ENCODE results near the gene STK32B.

Gene STK32B

DNA sequence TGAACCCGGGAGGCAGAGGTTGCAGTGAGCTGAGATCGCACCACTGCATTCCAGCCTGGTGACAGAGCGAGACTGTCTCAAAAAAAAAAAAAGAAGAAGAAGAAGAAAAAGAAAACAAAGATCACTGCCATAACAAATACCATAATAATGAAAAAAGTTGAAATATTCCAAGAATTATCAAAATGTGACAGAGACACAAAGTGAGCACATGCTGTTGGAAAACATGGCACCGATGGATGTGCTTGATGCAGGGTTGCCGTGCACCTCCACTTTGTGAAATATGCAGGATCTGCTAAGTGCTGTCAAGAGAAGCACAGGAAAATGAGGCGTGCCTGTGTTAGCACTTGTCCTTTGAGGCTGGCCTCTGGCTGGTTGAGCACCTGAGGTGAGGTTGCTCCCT is 133.3 kb downstream of the STK32B start:
- Histone ChIP-seq H3K9me3 (ENCODE audit: control insufficient read depth, low read length) (no peaks in the 10 kb centered on the region), H3K4me3 (ENCODE audit: low read length) (no peak overlapping the region), H3K27me3 (ENCODE audit: control insufficient read depth, insufficient read depth, low read length) (no peaks in the 10 kb centered on the region), H3K4me1 (ENCODE audit: control insufficient read depth, insufficient read depth, low read length) (no peaks in the 10 kb centered on the region), H3K9ac (ENCODE audit: low read length) (no peak overlapping the region), H3K36me3 (ENCODE audit: control insufficient read depth, insufficient read depth, low read length) (no peaks in the 10 kb centered on the region)

GRCh38 chr4:5185551-5185950 is 134.3 kb downstream of the STK32B start:
- no peaks in the 10 kb centered on the region for H3K36me3 ChIP-seq (ENCODE audit: control insufficient read depth, insufficient read depth, low read length)
- no peaks in the 10 kb centered on the region for H3K27me3 ChIP-seq (ENCODE audit: control insufficient read depth, insufficient read depth, low read length)
- H3K4me3 ChIP-seq (ENCODE audit: low read length), result no peak overlapping the region
- H3K4me1 ChIP-seq (ENCODE audit: control insufficient read depth, insufficient read depth, low read length), result no peaks in the 10 kb centered on the region
- H3K9ac ChIP-seq (ENCODE audit: low read length), result no peak overlapping the region
- no peaks in the 10 kb centered on the region for H3K9me3 ChIP-seq (ENCODE audit: control insufficient read depth, low read length)

DNA sequence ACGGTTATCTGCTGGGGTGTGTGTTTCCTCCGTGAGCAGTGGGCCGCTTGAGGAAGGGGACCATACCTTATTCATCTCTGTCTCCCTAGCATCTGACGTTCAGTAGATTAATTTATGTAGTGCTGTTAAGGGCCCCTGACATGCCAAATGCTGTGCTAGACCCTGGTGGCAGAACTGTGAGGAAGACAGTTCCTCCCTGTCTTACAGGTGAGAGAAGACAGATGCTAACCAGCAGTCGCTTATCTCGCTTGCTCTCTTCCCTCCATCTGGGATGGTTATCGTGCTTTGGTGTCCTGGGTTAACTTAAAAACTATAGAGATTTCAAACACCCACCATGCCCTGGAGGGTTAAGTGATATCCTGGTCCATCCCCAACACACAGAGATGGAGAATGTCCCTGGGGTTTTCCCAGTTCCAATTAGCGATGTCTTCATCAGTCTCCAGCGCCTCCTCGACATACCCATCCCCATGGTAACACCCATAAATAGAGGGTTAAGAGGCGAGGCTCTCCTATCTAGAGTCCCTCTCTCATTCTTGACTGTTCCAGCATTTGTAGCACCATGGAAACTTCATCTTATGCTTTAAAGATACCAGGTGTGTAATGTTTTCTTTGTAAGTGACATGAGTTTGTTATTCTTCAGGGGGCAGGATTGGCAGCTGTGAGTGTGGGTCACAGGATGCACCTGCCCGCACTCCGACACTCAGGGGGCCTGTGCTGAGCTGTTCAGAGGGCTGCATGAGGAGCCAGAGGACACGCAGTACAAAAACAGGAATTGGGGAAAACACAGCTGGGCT is 135.2 kb downstream of the STK32B start:
- no peaks in the 10 kb centered on the region for H3K27me3 ChIP-seq (ENCODE audit: control insufficient read depth, insufficient read depth, low read length)

DNA sequence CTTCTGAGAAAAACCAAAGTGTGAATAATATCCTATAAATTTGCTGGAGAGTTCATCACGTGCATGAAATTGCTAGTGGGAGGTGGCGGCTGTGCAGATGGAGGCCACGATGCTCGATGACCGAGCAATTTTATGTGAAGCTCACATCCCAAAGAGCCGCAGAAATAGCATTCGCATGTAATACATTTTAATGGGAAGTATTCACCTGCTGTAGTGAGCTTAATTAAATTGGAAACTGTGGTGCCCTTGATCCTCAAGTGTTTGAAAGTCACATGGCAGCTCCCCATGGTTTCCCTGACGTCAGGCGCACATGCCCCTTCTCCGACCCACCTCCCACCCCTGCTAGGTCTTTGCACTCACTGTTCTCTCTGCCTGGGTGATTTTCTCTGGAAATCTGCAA is 136.8 kb downstream of the STK32B start:
- no peaks in the 10 kb centered on the region for H3K4me1 ChIP-seq (ENCODE audit: control insufficient read depth, insufficient read depth, low read length)
- H3K27me3 ChIP-seq (ENCODE audit: control insufficient read depth, insufficient read depth, low read length), result no peaks in the 10 kb centered on the region
- H3K9me3 ChIP-seq (ENCODE audit: control insufficient read depth, low read length), result no peaks in the 10 kb centered on the region
- no peak overlapping the region for H3K4me3 ChIP-seq (ENCODE audit: low read length)
- H3K9ac ChIP-seq (ENCODE audit: low read length), result no peak overlapping the region
- no peaks in the 10 kb centered on the region for H3K36me3 ChIP-seq (ENCODE audit: control insufficient read depth, insufficient read depth, low read length)

More for the DNA sequence above, 135.2 kb downstream of the STK32B start:
- Histone ChIP-seq H3K9ac (ENCODE audit: low read length) (no peak overlapping the region), H3K36me3 (ENCODE audit: control insufficient read depth, insufficient read depth, low read length) (no peaks in the 10 kb centered on the region), H3K4me1 (ENCODE audit: control insufficient read depth, insufficient read depth, low read length) (no peaks in the 10 kb centered on the region), H3K9me3 (ENCODE audit: control insufficient read depth, low read length) (no peaks in the 10 kb centered on the region), H3K4me3 (ENCODE audit: low read length) (no peak overlapping the region)

- Histone ChIP-seq H3K9me3 (ENCODE audit: control insufficient read depth, low read length) (no peaks in the 10 kb centered on the region), H3K4me1 (ENCODE audit: control insufficient read depth, insufficient read depth, low read length) (no peaks in the 10 kb centered on the region), H3K9ac (ENCODE audit: low read length) (no peak overlapping the region), H3K4me3 (ENCODE audit: low read length) (no peak overlapping the region), H3K36me3 (ENCODE audit: control insufficient read depth, insufficient read depth, low read length) (no peaks in the 10 kb centered on the region), H3K27me3 (ENCODE audit: control insufficient read depth, insufficient read depth, low read length) (no peaks in the 10 kb centered on the region)
Observed at GRCh38 chr4:5191831-5192230, 140.6 kb downstream of the STK32B start.

DNA sequence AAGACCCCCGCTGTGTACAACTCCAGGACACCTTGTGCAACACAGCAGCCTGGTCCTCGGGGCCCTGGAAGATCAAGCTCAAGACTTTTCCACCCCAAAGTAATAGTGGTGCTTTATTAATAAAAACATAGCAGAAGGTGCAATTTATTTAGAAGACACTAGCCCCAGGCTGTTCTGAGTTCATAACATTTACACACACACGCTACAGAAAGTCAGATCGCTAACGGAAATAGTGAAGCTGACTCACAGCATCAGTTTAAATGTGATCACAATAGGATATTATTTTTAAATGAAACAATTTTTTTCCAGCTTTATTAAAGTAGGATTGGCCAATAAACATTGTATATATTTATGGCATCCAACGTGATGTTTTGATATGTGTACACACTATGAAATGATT is 141.0 kb downstream of the STK32B start:
- Histone ChIP-seq H3K9ac (ENCODE audit: low read length) (no peak overlapping the region), H3K36me3 (ENCODE audit: control insufficient read depth, insufficient read depth, low read length) (no peaks in the 10 kb centered on the region), H3K4me3 (ENCODE audit: low read length) (no peak overlapping the region), H3K27me3 (ENCODE audit: control insufficient read depth, insufficient read depth, low read length) (no peaks in the 10 kb centered on the region), H3K9me3 (ENCODE audit: control insufficient read depth, low read length) (no peaks in the 10 kb centered on the region), H3K4me1 (ENCODE audit: control insufficient read depth, insufficient read depth, low read length) (no peaks in the 10 kb centered on the region)

DNA sequence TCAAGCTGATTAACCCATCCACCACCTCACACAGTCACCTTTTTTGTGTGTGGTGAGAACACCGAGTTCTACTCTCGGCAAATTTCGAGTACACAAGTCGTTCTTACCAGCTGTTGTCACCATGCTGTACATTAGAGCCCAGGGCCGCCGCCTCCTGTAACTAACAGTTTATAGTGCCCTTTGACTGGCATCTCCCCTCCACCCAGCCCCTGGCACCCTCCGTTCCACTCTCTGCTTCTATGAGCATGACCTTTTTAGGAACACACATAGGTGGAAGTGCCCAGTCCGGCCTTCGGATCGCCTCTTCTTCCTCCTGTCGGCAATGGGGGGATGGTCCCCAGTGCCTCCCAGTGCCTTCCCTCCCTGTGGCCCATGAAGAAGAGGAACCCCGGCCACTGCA is 141.4 kb downstream of the STK32B start:
- Histone ChIP-seq H3K36me3 (ENCODE audit: control insufficient read depth, insufficient read depth, low read length) (no peaks in the 10 kb centered on the region), H3K9me3 (ENCODE audit: control insufficient read depth, low read length) (no peaks in the 10 kb centered on the region), H3K27me3 (ENCODE audit: control insufficient read depth, insufficient read depth, low read length) (no peaks in the 10 kb centered on the region), H3K4me1 (ENCODE audit: control insufficient read depth, insufficient read depth, low read length) (no peaks in the 10 kb centered on the region), H3K4me3 (ENCODE audit: low read length) (no peak overlapping the region), H3K9ac (ENCODE audit: low read length) (no peak overlapping the region)

DNA sequence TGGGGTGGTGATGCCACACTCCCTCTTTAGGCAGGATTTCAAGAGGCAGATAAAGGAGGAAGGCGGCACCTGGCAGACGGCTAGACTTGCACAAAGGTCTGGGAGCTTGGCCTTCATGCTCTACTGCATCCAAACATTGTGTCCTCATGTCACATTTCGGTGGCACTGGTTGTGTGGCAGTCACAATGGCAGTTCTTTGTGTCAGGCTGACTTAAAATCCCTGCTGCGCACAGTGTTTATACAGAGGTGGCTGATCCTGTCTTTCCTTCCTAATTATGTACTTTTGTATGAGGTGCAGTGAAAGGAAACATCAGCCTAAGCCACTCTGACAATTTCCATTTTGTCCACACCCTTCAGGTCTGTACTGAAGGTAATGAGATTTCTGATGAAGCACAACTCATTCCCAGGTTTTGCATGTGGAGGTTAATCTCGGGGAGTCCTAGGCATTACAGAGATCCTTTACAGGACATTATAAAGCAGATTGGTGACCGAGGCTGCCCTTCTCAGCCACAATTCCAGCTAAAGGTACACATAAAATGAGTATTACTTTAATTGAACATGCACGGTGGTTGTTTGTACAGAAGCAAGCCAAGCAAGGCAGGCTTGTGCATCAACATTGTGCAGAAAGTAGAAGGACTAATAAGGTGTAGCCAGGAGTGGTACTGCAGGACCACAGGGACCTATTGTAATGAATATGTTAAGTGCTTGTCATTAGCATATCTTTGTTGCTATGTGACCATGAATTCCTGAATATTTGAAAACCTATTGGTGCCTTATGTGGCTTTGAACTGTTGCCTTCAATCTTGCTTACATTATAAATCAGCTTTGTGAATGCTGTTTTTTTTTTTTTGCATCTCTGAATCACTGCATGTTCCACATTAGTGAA is 147.6 kb downstream of the STK32B start:
- no peak overlapping the region for H3K9ac ChIP-seq (ENCODE audit: low read length)
- H3K36me3 ChIP-seq (ENCODE audit: control insufficient read depth, insufficient read depth, low read length), result no peaks in the 10 kb centered on the region
- H3K4me1 ChIP-seq (ENCODE audit: control insufficient read depth, insufficient read depth, low read length), result no peaks in the 10 kb centered on the region
- no peaks in the 10 kb centered on the region for H3K27me3 ChIP-seq (ENCODE audit: control insufficient read depth, insufficient read depth, low read length)
- no peaks in the 10 kb centered on the region for H3K9me3 ChIP-seq (ENCODE audit: control insufficient read depth, low read length)
- no peak overlapping the region for H3K4me3 ChIP-seq (ENCODE audit: low read length)

DNA sequence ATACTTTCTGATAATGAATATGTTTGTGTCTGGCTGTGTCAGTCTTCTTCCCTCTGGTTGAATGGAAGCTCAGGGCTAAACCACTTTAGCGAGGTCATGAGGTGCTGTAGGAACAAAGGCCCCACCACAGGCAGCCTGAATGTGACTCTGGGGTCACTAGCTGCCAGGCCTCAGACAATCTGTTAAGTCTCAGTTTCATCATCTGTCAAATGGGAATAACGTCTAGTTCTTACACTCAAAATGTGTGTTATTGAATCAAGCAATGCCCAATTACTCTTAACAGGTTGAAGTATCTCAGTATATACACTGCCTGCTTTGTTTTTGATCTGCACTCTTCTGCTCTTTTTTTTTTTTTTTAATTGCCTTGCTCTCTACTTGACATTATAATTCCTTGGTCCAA is 148.6 kb downstream of the STK32B start:
- H3K27me3 ChIP-seq (ENCODE audit: control insufficient read depth, insufficient read depth, low read length), result no peaks in the 10 kb centered on the region
- H3K9ac ChIP-seq (ENCODE audit: low read length), result no peak overlapping the region
- peaks cover 4% of the 10 kb centered on the region for H3K4me1 ChIP-seq (ENCODE audit: control insufficient read depth, insufficient read depth, low read length)
- no peaks in the 10 kb centered on the region for H3K36me3 ChIP-seq (ENCODE audit: control insufficient read depth, insufficient read depth, low read length)
- no peaks in the 10 kb centered on the region for H3K9me3 ChIP-seq (ENCODE audit: control insufficient read depth, low read length)
- H3K4me3 ChIP-seq (ENCODE audit: low read length), result no peak overlapping the region

- H3K9ac ChIP-seq (ENCODE audit: low read length), result no peak overlapping the region
- H3K36me3 ChIP-seq (ENCODE audit: control insufficient read depth, insufficient read depth, low read length), result no peaks in the 10 kb centered on the region
- no peaks in the 10 kb centered on the region for H3K27me3 ChIP-seq (ENCODE audit: control insufficient read depth, insufficient read depth, low read length)
- no peaks in the 10 kb centered on the region for H3K9me3 ChIP-seq (ENCODE audit: control insufficient read depth, low read length)
- no peak overlapping the region for H3K4me3 ChIP-seq (ENCODE audit: low read length)
- peaks cover 6% of the 10 kb centered on the region for H3K4me1 ChIP-seq (ENCODE audit: control insufficient read depth, insufficient read depth, low read length)
Observed at GRCh38 chr4:5200513-5200912, 149.2 kb downstream of the STK32B start.

DNA sequence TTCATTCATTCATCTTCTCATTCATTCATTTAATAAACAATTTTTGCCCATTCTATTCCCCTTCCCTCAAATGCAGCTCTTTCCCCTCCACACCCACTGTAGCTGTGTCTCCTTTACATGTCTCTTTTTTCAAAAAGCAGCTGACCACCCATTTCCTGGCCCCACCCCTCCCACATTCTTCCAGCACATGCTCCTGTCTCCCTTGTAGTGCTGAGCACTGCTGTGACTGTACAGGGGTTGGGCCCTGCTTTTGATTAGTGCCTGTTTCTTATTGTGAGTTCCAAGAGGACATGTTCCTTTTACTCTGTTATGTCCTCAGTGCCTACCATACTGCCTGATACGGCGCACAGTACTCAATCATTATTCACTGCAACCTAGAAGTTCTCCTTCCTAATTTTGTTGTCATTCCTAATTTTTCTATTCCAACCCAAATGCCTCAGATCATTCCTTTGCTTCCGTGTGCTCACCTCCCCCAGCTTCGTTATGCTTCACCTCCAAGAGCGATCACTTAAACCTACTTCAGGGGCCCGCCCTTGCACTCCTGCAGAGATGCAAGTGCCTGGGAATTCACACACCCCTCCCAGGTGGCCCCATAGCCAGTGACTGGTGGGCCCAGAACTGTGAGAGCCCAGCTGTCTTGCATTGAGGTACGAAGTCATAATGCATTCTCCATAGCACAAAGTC is 152.2 kb downstream of the STK32B start:
- Histone ChIP-seq H3K4me3 (ENCODE audit: low read length) (no peak overlapping the region), H3K9ac (ENCODE audit: low read length) (no peak overlapping the region)

GRCh38 chr4:5203993-5204310 is 152.7 kb downstream of the STK32B start:
- Histone ChIP-seq H3K9me3 (ENCODE audit: control insufficient read depth, low read length) (no peaks in the 10 kb centered on the region), H3K4me3 (ENCODE audit: low read length) (no peak overlapping the region), H3K4me1 (ENCODE audit: control insufficient read depth, insufficient read depth, low read length) (peaks cover 6% of the 10 kb centered on the region), H3K9ac (ENCODE audit: low read length) (no peak overlapping the region), H3K27me3 (ENCODE audit: control insufficient read depth, insufficient read depth, low read length) (no peaks in the 10 kb centered on the region), H3K36me3 (ENCODE audit: control insufficient read depth, insufficient read depth, low read length) (no peaks in the 10 kb centered on the region)

More for the DNA sequence above, 152.2 kb downstream of the STK32B start:
- H3K9me3 ChIP-seq (ENCODE audit: control insufficient read depth, low read length), result no peaks in the 10 kb centered on the region
- H3K4me1 ChIP-seq (ENCODE audit: control insufficient read depth, insufficient read depth, low read length), result peaks cover 6% of the 10 kb centered on the region
- no peaks in the 10 kb centered on the region for H3K36me3 ChIP-seq (ENCODE audit: control insufficient read depth, insufficient read depth, low read length)
- H3K27me3 ChIP-seq (ENCODE audit: control insufficient read depth, insufficient read depth, low read length), result no peaks in the 10 kb centered on the region

All from mucosa of stomach (tissue), 1 donor.